Lower lobe of right lung (tissue), 2 donors: ENCODE results near the gene ABCC5. TPM values are rescaled to one million over a fixed set of nuclear protein-coding genes. Genes with fewer than 3 reads are reported as not detected.

Experiments
- ATAC-seq, 2 donors: fragments of 200-7000 bp; cut with Tn5 transposase; one replicate each; pipeline ENCODE4 v1.9.1; 2020 to 2022; ENCODE audit warnings: mild to moderate bottlenecking in 2 of 2, moderate library complexity in 2 of 2
- DNase-seq: peaks from one replicate; pipeline ENCODE4 v3.0.0-alpha.2; 2020
- H3K27ac ChIP-seq: fragments of 200-600 bp; one replicate; pipeline ENCODE4 v1.8.0; 2022
- H3K27me3 ChIP-seq: fragments of 200-600 bp; one replicate; pipeline ENCODE4 v1.8.0; 2022; ENCODE audit warnings: low read depth
- H3K36me3 ChIP-seq: fragments of 200-600 bp; one replicate; pipeline ENCODE4 v1.8.0; 2022; ENCODE audit warnings: mild to moderate bottlenecking
- H3K4me1 ChIP-seq: fragments of 200-600 bp; one replicate; pipeline ENCODE4 v1.8.0; 2022
- H3K4me3 ChIP-seq: fragments of 200-600 bp; one replicate; pipeline ENCODE4 v1.8.0; 2022; ENCODE audit warnings: mild to moderate bottlenecking
- H3K9me3 ChIP-seq: fragments of 200-600 bp; one replicate; pipeline ENCODE4 v1.8.0; 2022
- intact Hi-C: fragments of 100-400 bp; cut with DNase I; formaldehyde crosslinking; loops from one replicate; pipeline ENCODE4 v1.11.0; 2022
- total RNA-seq: library from RNA; stranded (reverse); fragmentation: NEBNext Ultra II Directional; extraction: Animal tissue kit (Norgen Biotek cat#: 25700); gene quantifications from one replicate; pipeline ENCODE4 v1.2.1, GENCODE V29; 2021
- TF ChIP-seq, protein P1 (sequence below): fragments of 200-600 bp; IDR thresholded peaks from one replicate; pipeline ENCODE4 v1.8.0; 2022; ENCODE audit warnings: antibody characterized with exemption, mild to moderate bottlenecking
- donor health status: DM: no; HTN: yes; CAD: no; lungs with severe emphysema.

Gene ABCC5
- total RNA-seq, 1 donor from 2014 or later: 38.0 TPM

DNA sequence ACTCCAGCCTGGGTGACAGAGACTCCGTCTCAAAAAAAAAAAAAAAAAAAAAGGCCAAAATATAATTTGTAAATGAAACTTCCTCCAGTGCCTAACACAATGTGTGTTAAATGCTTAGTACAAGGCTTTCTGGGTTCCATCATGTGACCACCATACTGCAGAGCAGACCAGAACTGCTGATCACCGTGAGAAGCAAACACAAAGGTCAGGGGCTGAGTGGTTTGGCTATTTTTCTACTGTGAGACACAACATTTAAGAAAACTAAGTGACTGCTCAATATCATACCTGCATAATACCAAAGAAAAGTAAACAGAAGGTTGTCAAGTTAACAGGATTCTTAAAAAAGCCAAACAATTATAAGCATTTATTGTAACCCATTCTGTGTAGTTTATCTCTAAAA, 13.2 kb downstream of the ABCC5 start:
- Histone ChIP-seq H3K27ac (no peak overlapping the region), H3K4me3 (no peak overlapping the region), H3K9me3 (no peaks in the 10 kb centered on the region), H3K36me3 (no peaks in the 10 kb centered on the region), H3K4me1 (peaks cover 41% of the 10 kb centered on the region), H3K27me3 (no peaks in the 10 kb centered on the region)
- ATAC-seq (peak in 1 of 2 donors; percentile 47), DNase-seq (no peak)
- intact Hi-C loops: no loop called here
- TF ChIP-seq, protein P1, sequence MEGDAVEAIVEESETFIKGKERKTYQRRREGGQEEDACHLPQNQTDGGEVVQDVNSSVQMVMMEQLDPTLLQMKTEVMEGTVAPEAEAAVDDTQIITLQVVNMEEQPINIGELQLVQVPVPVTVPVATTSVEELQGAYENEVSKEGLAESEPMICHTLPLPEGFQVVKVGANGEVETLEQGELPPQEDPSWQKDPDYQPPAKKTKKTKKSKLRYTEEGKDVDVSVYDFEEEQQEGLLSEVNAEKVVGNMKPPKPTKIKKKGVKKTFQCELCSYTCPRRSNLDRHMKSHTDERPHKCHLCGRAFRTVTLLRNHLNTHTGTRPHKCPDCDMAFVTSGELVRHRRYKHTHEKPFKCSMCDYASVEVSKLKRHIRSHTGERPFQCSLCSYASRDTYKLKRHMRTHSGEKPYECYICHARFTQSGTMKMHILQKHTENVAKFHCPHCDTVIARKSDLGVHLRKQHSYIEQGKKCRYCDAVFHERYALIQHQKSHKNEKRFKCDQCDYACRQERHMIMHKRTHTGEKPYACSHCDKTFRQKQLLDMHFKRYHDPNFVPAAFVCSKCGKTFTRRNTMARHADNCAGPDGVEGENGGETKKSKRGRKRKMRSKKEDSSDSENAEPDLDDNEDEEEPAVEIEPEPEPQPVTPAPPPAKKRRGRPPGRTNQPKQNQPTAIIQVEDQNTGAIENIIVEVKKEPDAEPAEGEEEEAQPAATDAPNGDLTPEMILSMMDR: no peak

GRCh38 chr3:184003187-184003967, 14.3 kb downstream of the ABCC5 start:
- no peak for DNase-seq
- TF ChIP-seq, protein P1: no peak
- ATAC-seq: no peak
- Histone ChIP-seq H3K27me3 (no peaks in the 10 kb centered on the region), H3K9me3 (no peaks in the 10 kb centered on the region), H3K4me3 (no peak overlapping the region), H3K4me1 (peaks cover 41% of the 10 kb centered on the region), H3K36me3 (no peaks in the 10 kb centered on the region), H3K27ac (no peak overlapping the region)
- intact Hi-C loops: no loop called here

GRCh38 chr3:184002469-184002868, 15.2 kb downstream of the ABCC5 start:
- ATAC-seq (no peak), DNase-seq (no peak)
- Histone ChIP-seq H3K4me3 (no peak overlapping the region), H3K9me3 (no peaks in the 10 kb centered on the region), H3K4me1 (peaks cover 36% of the 10 kb centered on the region), H3K27ac (no peak overlapping the region), H3K36me3 (no peaks in the 10 kb centered on the region), H3K27me3 (no peaks in the 10 kb centered on the region)
- TF ChIP-seq, protein P1: no peak
- intact Hi-C loops: no loop called here

DNA sequence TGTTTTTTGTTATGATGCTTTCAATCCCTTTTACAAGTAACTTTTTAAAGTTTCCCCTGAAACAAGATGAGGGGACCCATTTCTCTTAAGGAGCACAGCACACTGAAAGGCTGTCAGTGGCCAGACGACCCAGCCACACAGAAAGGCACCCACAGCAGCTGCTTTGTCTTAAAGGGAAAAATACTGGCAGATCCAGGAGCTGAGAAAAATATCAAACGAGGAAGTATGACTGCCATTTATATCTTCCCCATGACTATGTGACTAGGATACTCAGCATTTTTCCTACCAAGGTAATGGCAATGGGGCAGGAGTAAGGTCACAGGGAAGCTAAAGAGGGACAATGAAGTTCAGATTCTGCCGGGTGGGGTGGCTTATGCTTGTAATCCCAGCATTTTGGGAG, 15.9 kb downstream of the ABCC5 start:
- intact Hi-C loops: no loop called here
- Histone ChIP-seq H3K4me1 (peaks cover 33% of the 10 kb centered on the region), H3K4me3 (no peak overlapping the region), H3K36me3 (no peaks in the 10 kb centered on the region), H3K27me3 (no peaks in the 10 kb centered on the region), H3K9me3 (no peaks in the 10 kb centered on the region), H3K27ac (no peak overlapping the region)
- DNase-seq: no peak
- TF ChIP-seq, protein P1: no peak
- no peak for ATAC-seq

- Histone ChIP-seq H3K9me3 (no peaks in the 10 kb centered on the region), H3K36me3 (peaks cover 29% of the 10 kb centered on the region), H3K4me3 (no peak overlapping the region), H3K27ac (no peak overlapping the region), H3K4me1 (no peaks in the 10 kb centered on the region), H3K27me3 (no peaks in the 10 kb centered on the region)
- intact Hi-C loops: no loop called here
- DNase-seq (no peak), ATAC-seq (peak; percentile 52 to 74)
- TF ChIP-seq, protein P1: no peak
Observed at GRCh38 chr3:183991403-183991802, 26.3 kb downstream of the ABCC5 start.
